Effector CD4-positive, alpha-beta T cell (primary cell): ENCODE data around the gene FMC1.
"Not testable (repeated sequence)": the region's sequence is repeated elsewhere in the genome, so short reads cannot be mapped to it uniquely, and the experiment has no call there.

ENCODE experiments used
- DNase-seq: peaks from one replicate; pipeline ENCODE4 v3.0.0-alpha.2; 2020

FMC1 gene

GRCh38 chr7:139340808-139341057 is 404 bp upstream of the FMC1 start:
- DNase-seq: no peak

- no peak for DNase-seq
Measured at GRCh38 chr7:139341776-139342226, 664 bp downstream of the FMC1 start.

GRCh38 chr7:139345042-139345441 is 3.9 kb downstream of the FMC1 start:
- no peak for DNase-seq

- DNase-seq: no peak
Measured at GRCh38 chr7:139351027-139351426, 9.9 kb downstream of the FMC1 start.

- no peak for DNase-seq
Measured at GRCh38 chr7:139354729-139355128, 13.6 kb downstream of the FMC1 start.

GRCh38 chr7:139355320-139355719 is 14.2 kb downstream of the FMC1 start:
- DNase-seq: no peak

DNA sequence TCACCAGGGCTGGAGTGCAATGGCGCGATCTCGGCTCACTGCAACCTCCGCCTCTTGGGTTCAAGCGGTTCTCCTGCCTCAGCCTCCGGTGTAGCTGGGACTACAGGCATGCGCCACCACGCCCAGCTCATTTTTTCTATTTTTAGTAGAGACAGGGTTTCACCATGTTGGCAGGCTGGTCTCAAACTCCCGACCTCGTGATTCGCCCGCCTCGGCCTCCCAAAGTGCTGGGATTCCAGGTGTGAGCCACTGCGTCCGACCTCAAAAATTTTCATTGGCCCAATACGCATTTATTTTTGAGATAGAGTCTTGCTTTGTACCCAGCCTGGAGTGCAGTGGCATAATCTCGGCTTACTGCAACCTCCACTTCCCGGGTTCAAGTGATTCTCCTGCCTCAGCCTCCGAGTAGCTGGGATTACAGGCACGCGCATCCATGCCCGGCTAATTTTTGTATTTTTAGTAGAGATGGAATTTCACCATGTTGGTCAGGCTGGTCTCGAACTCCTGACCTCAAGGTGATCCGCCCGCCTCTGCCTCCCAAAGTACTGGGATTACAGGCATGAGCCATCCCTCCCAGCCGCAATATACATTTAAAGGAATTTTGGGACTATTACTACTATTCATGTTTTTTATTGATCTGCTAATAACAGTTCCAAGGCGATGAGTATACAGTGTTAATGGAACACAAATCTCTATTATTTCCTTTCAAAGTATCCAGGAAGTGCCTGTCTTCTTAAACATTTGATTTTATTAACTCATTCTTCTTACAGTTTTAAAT is 16.8 kb downstream of the FMC1 start:
- not testable (repeated sequence) for DNase-seq

DNA sequence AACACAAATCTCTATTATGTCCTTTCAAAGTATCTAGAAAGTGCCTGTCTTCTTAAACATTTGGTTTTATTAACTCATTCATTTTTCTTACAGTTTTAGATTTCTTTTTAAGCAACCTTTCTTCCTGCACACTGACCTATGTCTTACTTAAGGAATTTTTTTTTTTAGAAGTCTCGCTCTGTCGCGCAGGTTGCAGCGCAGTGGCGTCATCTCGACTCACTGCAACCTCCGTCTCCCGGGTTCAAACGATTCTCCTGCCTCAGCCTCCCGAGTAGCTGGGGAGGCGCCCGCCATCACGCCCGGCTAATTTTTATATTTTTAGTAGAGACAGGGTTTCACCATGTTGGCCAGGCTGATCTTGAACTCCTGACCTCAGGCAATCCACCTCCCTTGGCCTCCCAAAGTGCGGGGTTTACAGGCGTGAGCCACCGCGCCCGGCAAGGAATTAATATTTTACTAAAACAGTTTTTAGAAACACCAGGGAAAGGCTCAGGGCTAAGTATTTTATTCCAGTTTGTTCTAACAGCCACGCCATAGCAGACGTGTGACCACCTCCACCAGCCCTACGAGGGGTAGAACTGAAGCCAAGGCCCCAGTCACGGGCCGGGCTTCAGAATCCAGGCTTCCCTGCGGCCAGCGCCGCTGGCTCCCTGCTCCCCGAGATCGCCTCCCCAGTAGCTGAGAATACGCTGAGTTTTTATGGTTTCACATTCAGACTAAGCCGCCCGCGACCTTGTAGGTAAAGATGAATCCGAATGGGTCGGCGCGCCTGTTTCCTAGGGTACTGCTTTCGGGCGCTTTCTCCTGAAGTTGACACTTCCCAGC is 17.6 kb downstream of the FMC1 start:
- DNase-seq: no peak

- peak; percentile 100 for DNase-seq
Measured at GRCh38 chr7:139359366-139360209, 18.5 kb downstream of the FMC1 start, which contains the start of gene LUC7L2. TSS of gene LUC7L2 (plus strand) at chr7:139359894. CDS start at chr7:139360262, 368 bp downstream.

- peak; percentile 98 for DNase-seq
Measured at GRCh38 chr7:139360210-139360947, 19.2 kb downstream of the FMC1 start.

DNA sequence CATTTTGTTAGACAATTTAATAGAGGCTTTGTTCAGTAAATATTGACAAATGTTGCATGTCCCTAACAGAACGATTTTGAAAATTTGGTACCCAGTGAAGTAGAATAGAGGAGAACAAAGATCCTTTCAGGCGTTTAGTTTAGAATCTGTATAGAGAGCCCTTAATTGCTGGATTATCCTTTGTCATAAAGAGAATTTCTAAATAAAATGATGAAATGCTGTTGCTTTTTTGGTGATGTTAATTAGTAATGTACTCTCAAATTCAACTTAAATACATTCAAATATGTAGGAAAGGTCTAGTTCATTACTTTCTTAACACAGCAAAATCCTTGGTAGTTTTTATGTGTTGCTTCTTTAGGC is 19.8 kb downstream of the FMC1 start:
- DNase-seq: no peak

- DNase-seq: no peak
Measured at GRCh38 chr7:139361523-139361922, 20.4 kb downstream of the FMC1 start.

- no peak for DNase-seq
Measured at GRCh38 chr7:139362302-139362701, 21.2 kb downstream of the FMC1 start.

GRCh38 chr7:139362981-139363380 is 21.8 kb downstream of the FMC1 start:
- DNase-seq: no peak

- no peak for DNase-seq
Measured at GRCh38 chr7:139365336-139365735, 24.2 kb downstream of the FMC1 start.

GRCh38 chr7:139366400-139366799 is 25.3 kb downstream of the FMC1 start:
- no peak for DNase-seq

GRCh38 chr7:139367438-139368155 is 26.5 kb downstream of the FMC1 start:
- DNase-seq: no peak

- DNase-seq: no peak
Measured at GRCh38 chr7:139370301-139370942, 29.3 kb downstream of the FMC1 start.

- no peak for DNase-seq
Measured at GRCh38 chr7:139370943-139371313, 29.8 kb downstream of the FMC1 start.

DNA sequence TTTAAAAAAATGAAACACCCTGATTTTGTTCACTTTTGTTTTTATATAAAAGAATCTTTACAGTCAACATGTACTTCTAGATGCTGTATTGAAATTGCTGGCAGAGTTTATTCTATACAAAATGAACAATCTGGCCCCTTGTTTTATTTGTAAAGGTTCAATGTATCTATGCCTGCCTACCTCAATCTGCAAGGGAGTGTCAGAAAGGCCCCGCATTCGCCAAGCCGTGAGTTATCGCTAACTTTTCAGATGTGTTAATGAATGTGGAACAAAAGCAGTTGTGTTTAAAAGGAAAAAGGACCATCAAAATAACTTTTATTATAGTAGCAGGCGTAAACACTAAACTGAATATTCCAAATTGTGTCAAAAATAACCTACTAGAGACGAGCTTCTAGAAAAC is 33.1 kb downstream of the FMC1 start:
- no peak for DNase-seq

DNA sequence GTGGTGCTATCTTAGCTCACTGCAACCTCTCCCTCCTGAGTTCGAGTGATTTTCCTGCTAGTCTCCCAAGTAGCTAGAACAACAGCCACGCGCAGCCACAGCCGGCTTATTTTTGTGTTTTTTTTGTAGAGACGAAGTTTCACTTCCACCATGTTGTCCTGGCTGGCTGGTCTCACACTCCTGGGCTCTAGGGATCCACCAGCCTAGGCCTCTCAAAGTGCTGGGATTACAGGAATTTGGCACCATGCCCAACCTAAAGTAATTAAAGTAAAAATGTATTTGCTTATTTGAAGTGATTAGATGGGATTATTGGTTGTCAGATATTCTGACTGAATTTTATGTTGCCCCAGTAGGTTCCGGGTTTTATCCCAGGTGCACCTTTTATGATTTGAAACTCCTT is 41.3 kb downstream of the FMC1 start:
- DNase-seq: no peak

DNA sequence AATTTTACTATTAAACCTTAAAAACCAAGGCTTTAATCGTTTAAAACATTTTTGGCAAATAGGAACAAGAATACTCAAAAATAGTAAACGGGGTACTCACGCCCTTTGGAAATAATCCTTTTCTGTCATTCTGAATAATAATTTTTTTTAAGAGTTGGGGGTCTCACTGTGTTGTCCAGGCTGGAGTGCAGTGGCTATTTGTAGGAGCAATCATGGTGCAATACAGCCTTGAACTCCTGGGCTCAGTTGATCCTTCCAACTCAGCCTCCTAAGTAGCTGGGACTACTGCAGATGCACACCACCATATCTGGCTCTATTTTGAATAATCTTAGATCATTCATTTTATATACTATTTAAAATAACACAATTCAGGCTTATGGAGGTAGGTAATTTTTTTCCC is 43.5 kb downstream of the FMC1 start:
- no peak for DNase-seq
